CD14-positive monocyte (primary cell): ENCODE results near the gene SP6. TPM values are rescaled to one million over a fixed set of nuclear protein-coding genes. Genes with fewer than 3 reads are reported as not detected.

Experiments
- DNase-seq, 3 donors: peaks; one replicate each; pipeline ENCODE4 v3.0.0-alpha.2; 2011 to 2022
- H2AFZ ChIP-seq: 2 replicates; pipeline ENCODE4 v1.6.0; 2012; ENCODE audit warnings: mild to moderate bottlenecking, low read depth, low read length, inconsistent platforms; ENCODE audit not compliant: insufficient read depth, poor library complexity, severe bottlenecking
- H3K27ac ChIP-seq, 2 donors: 1 replicate in 1 of 2; 2 replicates in 1 of 2; pipeline ENCODE4 v1.5.1; 2012 to 2013; ENCODE audit warnings: low read length in 2 of 2, control low read depth in 1 of 2, inconsistent platforms in 1 of 2, low read depth in 1 of 2, mild to moderate bottlenecking in 1 of 2
- H3K27me3 ChIP-seq, 2 donors: one replicate each; pipeline versions ENCODE4 v1.6.0 to v1.6.1; 2011 to 2013; ENCODE audit warnings: low read length in 2 of 2; ENCODE audit not compliant: control insufficient read depth in 2 of 2, insufficient read depth in 2 of 2
- H3K36me3 ChIP-seq, 2 donors: replicated peaks in 1 of 2; 1 replicate in 1 of 2; 2 replicates in 1 of 2; pipeline versions ENCODE4 v1.5.1 to v1.6.1; 2012 to 2013; ENCODE audit warnings: low read length in 2 of 2, control low read depth in 1 of 2, inconsistent platforms in 1 of 2, mild to moderate bottlenecking in 1 of 2; ENCODE audit not compliant: insufficient read depth in 2 of 2, control insufficient read depth in 1 of 2
- H3K4me1 ChIP-seq, 2 donors: 1 replicate in 1 of 2; 2 replicates in 1 of 2; pipeline versions ENCODE4 v1.5.1 to v1.6.1; 2012 to 2013; ENCODE audit warnings: low read length in 2 of 2, control low read depth in 1 of 2, inconsistent platforms in 1 of 2, mild to moderate bottlenecking in 1 of 2, moderate library complexity in 1 of 2; ENCODE audit not compliant: insufficient read depth in 2 of 2, control insufficient read depth in 1 of 2
- H3K4me2 ChIP-seq: replicated peaks from 2 replicates; pipeline ENCODE3; 2012; ENCODE audit warnings: low read length, moderate library complexity, mild to moderate bottlenecking; ENCODE audit not compliant: poor library complexity, severe bottlenecking; ENCODE audit errors: extremely low read depth
- H3K4me3 ChIP-seq, 3 experiments: fragments of 200-600 bp in 1 of 3; sonication (generic) in 1 of 3; replicated peaks in 1 of 3; 1 replicate in 2 of 3; 2 replicates in 1 of 3; pipeline ENCODE4 v1.5.1; 2011 to 2013; ENCODE audit warnings: low read length in 3 of 3, mild to moderate bottlenecking in 3 of 3, control low read depth in 2 of 3, low read depth in 2 of 3, inconsistent platforms in 1 of 3, moderate library complexity in 1 of 3
- H3K79me2 ChIP-seq: 2 replicates; pipeline ENCODE4 v1.6.0; 2012; ENCODE audit warnings: mild to moderate bottlenecking, control low read depth, inconsistent platforms, low read length, moderate library complexity; ENCODE audit not compliant: insufficient read depth
- H3K9ac ChIP-seq: 2 replicates; pipeline ENCODE4 v1.6.0; 2017; ENCODE audit warnings: low read length, mild to moderate bottlenecking; ENCODE audit not compliant: insufficient read depth, poor library complexity, severe bottlenecking
- H3K9me3 ChIP-seq, 2 donors: replicated peaks in 1 of 2; 1 replicate in 1 of 2; 2 replicates in 1 of 2; pipeline versions ENCODE4 v1.5.1 to v1.6.1; 2012 to 2013; ENCODE audit warnings: low read length in 2 of 2, control low read depth in 1 of 2; ENCODE audit not compliant: control insufficient read depth in 1 of 2, insufficient read depth in 1 of 2
- H4K20me1 ChIP-seq: 2 replicates; pipeline ENCODE4 v1.6.0; 2012; ENCODE audit warnings: mild to moderate bottlenecking, low read length, control low read depth, moderate library complexity; ENCODE audit not compliant: insufficient read depth
- H3K27ac Mint-ChIP-seq, 7 donors: one replicate each; pipeline ENCODE4 v1.8.0; 2020; ENCODE audit warnings: mild to moderate bottlenecking in 7 of 7, mixed read lengths in 7 of 7, moderate library complexity in 6 of 7, inconsistent platforms in 2 of 7
- H3K27me3 Mint-ChIP-seq, 3 donors: one replicate each; pipeline ENCODE4 v1.8.0; 2021 to 2022; ENCODE audit warnings: low read depth in 3 of 3, mild to moderate bottlenecking in 3 of 3, mixed read lengths in 3 of 3, moderate library complexity in 3 of 3, inconsistent platforms in 1 of 3
- H3K36me3 Mint-ChIP-seq, 2 donors: one replicate each; pipeline ENCODE4 v1.8.0; 2020; ENCODE audit warnings: mixed read lengths in 2 of 2, inconsistent platforms in 1 of 2, mild to moderate bottlenecking in 1 of 2
- H3K4me1 Mint-ChIP-seq: one replicate; pipeline ENCODE4 v1.8.0; 2020; ENCODE audit warnings: mild to moderate bottlenecking, mixed read lengths
- H3K4me3 Mint-ChIP-seq, 2 donors: one replicate each; pipeline ENCODE4 v1.8.0; 2020; ENCODE audit warnings: mild to moderate bottlenecking in 2 of 2, mixed read lengths in 2 of 2, moderate library complexity in 1 of 2
- H3K9me3 Mint-ChIP-seq, 7 donors: one replicate each; pipeline ENCODE4 v1.8.0; 2020 to 2022; ENCODE audit warnings: mixed read lengths in 7 of 7, mild to moderate bottlenecking in 6 of 7, moderate library complexity in 6 of 7, inconsistent platforms in 2 of 7
- CTCF ChIP-seq: fragments of 200-600 bp; IDR thresholded peaks from one replicate; pipeline ENCODE4 v1.8.0; 2022; ENCODE audit warnings: antibody characterized with exemption, mild to moderate bottlenecking
- WGBS: methylation state at CpG from one replicate; pipeline ENCODE4 v1.1.5; 2013; ENCODE audit warnings: missing lambda C conversion rate; ENCODE audit not compliant: insufficient coverage; 5-methylcytosine and 5-hydroxymethylcytosine counted together
- intact Hi-C, 2 donors: fragments of 100-400 bp; cut with micrococcal nuclease; formaldehyde crosslinking; loops; one replicate each; pipeline versions ENCODE4 v1.15.0 to v1.15.1; 2023
- polyA plus RNA-seq, 3 donors: library from polyadenylated mRNA; depleted of rRNA in 1 of 3; unstranded in 2 of 3; stranded (reverse) in 1 of 3; fragments of 300-500 nt in 2 of 3; fragments of >200 nt in 1 of 3; fragmentation: Illumina TruSeq in 2 of 3; gene quantifications; 1 replicate in 2 of 3; 2 replicates in 1 of 3; pipeline ENCODE4 v1.2.3, GENCODE V29; 2012 to 2021

The SP6 gene
- polyA plus RNA-seq, 3 donors, result 0.06 TPM; not detected in 2

GRCh38 chr17:47839071-47839470 lies 11.9 kb downstream of the SP6 start:
- peaks cover 7 to 19% of the 10 kb centered on the region in 2 donors for H3K36me3 ChIP-seq
- H4K20me1 ChIP-seq, result no peaks in the 10 kb centered on the region
- 100% methylated on average over 1 of the region's 5 CpGs for WGBS
- no peak for TF ChIP-seq CTCF
- Mint-ChIP-seq H3K9me3 (no peaks in the 10 kb centered on the region), H3K27ac (peak overlapping the region in 1 of 7 donors; percentile 47), H3K36me3 (peaks cover 23% of the 10 kb centered on the region in 2 donors), H3K4me3 (no peak overlapping the region), H3K4me1 (peaks cover 35% of the 10 kb centered on the region), H3K27me3 (peaks cover 0 to 6% (median 0%) of the 10 kb centered on the region in 3 donors)
- intact Hi-C loops, result loop anchor here in 1 of 2 donors (5.0 kb wide), 1 partner anchor 178 kb away; no protein-coding TSS in a partner anchor
- H2AFZ ChIP-seq, result no peak overlapping the region
- no peaks in the 10 kb centered on the region for H3K27me3 ChIP-seq
- H3K9ac ChIP-seq, result no peak overlapping the region
- H3K4me3 ChIP-seq, result no peak overlapping the region
- no peaks in the 10 kb centered on the region for H3K79me2 ChIP-seq
- H3K27ac ChIP-seq, result no peak overlapping the region
- H3K4me1 ChIP-seq, result peaks cover 12 to 23% of the 10 kb centered on the region in 2 donors
- no peak overlapping the region for H3K4me2 ChIP-seq
- no peak for DNase-seq
- no peaks in the 10 kb centered on the region for H3K9me3 ChIP-seq

DNA sequence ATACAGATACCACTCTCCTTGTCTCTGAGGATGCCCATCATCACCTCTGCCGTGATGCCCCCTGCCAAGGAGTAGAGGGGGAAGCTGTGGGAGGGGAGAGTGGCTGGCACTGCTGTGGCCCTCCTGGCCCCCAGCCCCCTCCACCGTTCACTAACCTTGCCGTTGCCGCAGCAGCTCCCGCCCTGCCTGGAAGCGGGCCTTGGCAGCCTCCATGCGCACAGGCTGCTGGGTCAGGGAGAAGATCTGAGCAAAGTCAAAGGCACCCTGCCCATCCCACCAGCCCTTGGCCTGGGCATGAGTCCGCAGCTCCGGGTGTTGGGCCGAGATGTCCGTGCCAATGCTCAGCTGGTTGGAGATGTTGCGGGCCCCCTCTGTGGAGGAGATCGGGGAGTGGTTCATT lies 12.3 kb downstream of the SP6 start:
- intact Hi-C loops, result loop anchor here in 1 of 2 donors (5.0 kb wide), 1 partner anchor 179 kb away; no protein-coding TSS in a partner anchor
- Histone ChIP-seq H3K27ac (no peak overlapping the region), H3K9ac (no peak overlapping the region), H3K9me3 (no peaks in the 10 kb centered on the region), H3K4me1 (peaks cover 12 to 23% of the 10 kb centered on the region in 2 donors), H3K4me2 (no peak overlapping the region), H3K27me3 (no peaks in the 10 kb centered on the region), H4K20me1 (no peaks in the 10 kb centered on the region), H3K36me3 (peaks cover 7 to 19% of the 10 kb centered on the region in 2 donors), H3K4me3 (no peak overlapping the region), H3K79me2 (no peaks in the 10 kb centered on the region), H2AFZ (no peak overlapping the region)
- peaks cover 0 to 5% (median 0%) of the 10 kb centered on the region in 3 donors for H3K27me3 Mint-ChIP-seq
- TF ChIP-seq CTCF, result no peak
- no peak for DNase-seq
- peaks cover 23% of the 10 kb centered on the region in 2 donors for H3K36me3 Mint-ChIP-seq
- H3K9me3 Mint-ChIP-seq, result no peaks in the 10 kb centered on the region
- H3K4me3 Mint-ChIP-seq, result no peak overlapping the region
- H3K4me1 Mint-ChIP-seq, result peaks cover 35% of the 10 kb centered on the region
- 83% methylated on average over 1 of the region's 13 CpGs for WGBS
- no peak overlapping the region for H3K27ac Mint-ChIP-seq
